Stimulated activated memory B cell treated with anti-CD40 and anti-IgM and Interleukin-4, amounts not matched to agents 10 μg/mL and 1 μg/mL and 100 μg/mL, for 72 hours (primary cell): Measurements from ENCODE around the gene ACAP3.

Experiments used
- ATAC-seq: fragments of 150-1000 bp; cut with Tn5 transposase; 2 replicates; pipeline ENCODE4 v1.10.0; 2021
- H3K27ac Mint-ChIP-seq: one replicate; pipeline ENCODE4 v1.8.0; 2022; ENCODE audit warnings: mild to moderate bottlenecking, mixed read lengths
- H3K27me3 Mint-ChIP-seq: one replicate; pipeline ENCODE4 v1.8.0; 2022; ENCODE audit warnings: mixed read lengths
- H3K36me3 Mint-ChIP-seq: one replicate; pipeline ENCODE4 v1.8.0; 2022; ENCODE audit warnings: mixed read lengths
- H3K4me1 Mint-ChIP-seq: one replicate; pipeline ENCODE4 v1.8.0; 2022; ENCODE audit warnings: mixed read lengths
- H3K4me3 Mint-ChIP-seq: one replicate; pipeline ENCODE4 v1.8.0; 2022; ENCODE audit warnings: mild to moderate bottlenecking, moderate library complexity, mixed read lengths
- H3K9me3 Mint-ChIP-seq: one replicate; pipeline ENCODE4 v1.8.0; 2022; ENCODE audit warnings: mixed read lengths

The ACAP3 gene, protein sequence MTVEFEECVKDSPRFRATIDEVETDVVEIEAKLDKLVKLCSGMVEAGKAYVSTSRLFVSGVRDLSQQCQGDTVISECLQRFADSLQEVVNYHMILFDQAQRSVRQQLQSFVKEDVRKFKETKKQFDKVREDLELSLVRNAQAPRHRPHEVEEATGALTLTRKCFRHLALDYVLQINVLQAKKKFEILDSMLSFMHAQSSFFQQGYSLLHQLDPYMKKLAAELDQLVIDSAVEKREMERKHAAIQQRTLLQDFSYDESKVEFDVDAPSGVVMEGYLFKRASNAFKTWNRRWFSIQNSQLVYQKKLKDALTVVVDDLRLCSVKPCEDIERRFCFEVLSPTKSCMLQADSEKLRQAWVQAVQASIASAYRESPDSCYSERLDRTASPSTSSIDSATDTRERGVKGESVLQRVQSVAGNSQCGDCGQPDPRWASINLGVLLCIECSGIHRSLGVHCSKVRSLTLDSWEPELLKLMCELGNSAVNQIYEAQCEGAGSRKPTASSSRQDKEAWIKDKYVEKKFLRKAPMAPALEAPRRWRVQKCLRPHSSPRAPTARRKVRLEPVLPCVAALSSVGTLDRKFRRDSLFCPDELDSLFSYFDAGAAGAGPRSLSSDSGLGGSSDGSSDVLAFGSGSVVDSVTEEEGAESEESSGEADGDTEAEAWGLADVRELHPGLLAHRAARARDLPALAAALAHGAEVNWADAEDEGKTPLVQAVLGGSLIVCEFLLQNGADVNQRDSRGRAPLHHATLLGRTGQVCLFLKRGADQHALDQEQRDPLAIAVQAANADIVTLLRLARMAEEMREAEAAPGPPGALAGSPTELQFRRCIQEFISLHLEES

GRCh38 chr1:1307923-1308755 is at the start of gene ACAP3, which contains the start of gene PUSL1:
Gene ACAP3 (minus strand): TSS chr1:1307930. CDS start chr1:1307815, 115 bp downstream.
Gene PUSL1 (plus strand): TSS chr1:1308597. CDS start chr1:1308644, 47 bp downstream.
- H3K27me3 Mint-ChIP-seq: no peaks in the 10 kb centered on the region
- peak within 1 kb of the TSS; percentile 83 for H3K4me3 Mint-ChIP-seq
- peaks cover 36% of the 10 kb centered on the region for H3K4me1 Mint-ChIP-seq
- H3K36me3 Mint-ChIP-seq: peaks cover 9% of the 10 kb centered on the region
- peak within 1 kb of the TSS; percentile 83 for H3K27ac Mint-ChIP-seq
- ATAC-seq: peak; percentile 82
- H3K9me3 Mint-ChIP-seq: no peaks in the 10 kb centered on the region

DNA sequence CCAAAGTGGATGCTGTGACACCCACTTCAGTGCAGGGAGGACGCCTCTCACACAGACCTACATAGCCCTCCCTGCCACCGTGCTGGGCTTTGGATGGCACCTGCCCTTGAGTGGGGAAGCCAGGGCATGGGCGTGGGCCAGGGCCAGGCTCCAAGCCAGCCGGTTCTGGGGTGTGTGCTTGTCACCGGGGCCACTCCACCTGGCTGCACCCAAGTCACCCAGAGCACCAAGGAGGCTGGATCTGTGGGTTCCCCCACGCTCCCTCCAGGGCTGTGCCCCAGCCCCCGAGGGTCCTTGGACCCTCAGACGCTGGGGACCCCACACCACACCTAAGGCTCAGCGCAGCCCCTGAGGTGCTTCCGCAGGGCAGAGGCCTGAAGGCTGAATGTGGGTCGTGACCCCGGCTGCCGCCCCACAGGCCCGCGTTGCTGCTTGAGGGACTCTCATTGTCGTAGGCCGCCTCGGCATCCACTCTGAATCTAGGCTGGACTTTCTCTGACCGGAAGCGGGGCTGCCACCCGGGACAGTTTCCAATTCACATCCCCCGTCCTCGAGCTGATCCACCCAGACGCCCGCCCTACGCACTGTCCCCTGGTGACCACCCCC is 49.2 kb upstream of the ACAP3 start:
- H3K4me3 Mint-ChIP-seq: no peak overlapping the region
- no peak overlapping the region for H3K27ac Mint-ChIP-seq
- peaks cover 76% of the 10 kb centered on the region for H3K27me3 Mint-ChIP-seq
- no peaks in the 10 kb centered on the region for H3K36me3 Mint-ChIP-seq
- H3K4me1 Mint-ChIP-seq: peaks cover 62% of the 10 kb centered on the region
- H3K9me3 Mint-ChIP-seq: no peaks in the 10 kb centered on the region
- ATAC-seq: no peak

DNA sequence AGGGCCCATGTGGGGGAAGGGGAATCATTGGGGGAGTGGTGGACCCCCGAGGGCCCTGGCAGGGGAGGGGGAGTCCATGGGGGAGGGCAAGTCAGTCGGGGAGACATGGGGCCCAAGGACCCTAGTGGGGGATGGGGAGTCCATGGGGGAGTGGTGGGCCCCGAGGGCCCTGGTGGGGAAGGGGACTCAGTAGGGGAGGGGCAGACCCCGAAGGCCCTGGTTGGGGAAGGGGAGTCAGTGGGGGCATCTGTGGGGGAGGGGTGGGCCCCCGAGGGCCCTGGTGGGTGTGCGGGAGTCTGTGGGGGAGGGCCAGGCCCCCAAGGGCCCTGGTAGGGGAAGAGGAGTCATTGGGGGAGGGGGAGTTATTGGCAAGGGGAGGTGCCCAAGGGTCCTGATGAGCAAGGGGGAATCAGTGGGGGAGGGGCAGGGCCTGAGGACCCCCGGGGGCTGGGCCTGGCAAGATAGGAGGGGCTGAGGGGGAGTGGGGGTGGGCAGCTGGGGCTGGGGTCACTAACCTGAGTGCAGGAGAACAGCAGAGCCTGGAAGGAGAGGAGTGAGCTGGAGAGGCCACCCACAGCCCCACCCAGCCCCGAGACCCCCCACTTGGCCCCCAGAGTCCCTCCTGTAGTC is 48.6 kb upstream of the ACAP3 start:
- Mint-ChIP-seq H3K4me3 (no peak overlapping the region), H3K27ac (no peak overlapping the region), H3K9me3 (no peaks in the 10 kb centered on the region), H3K4me1 (peaks cover 62% of the 10 kb centered on the region), H3K36me3 (no peaks in the 10 kb centered on the region), H3K27me3 (peaks cover 76% of the 10 kb centered on the region)
- peak; percentile 20 for ATAC-seq

- H3K4me3 Mint-ChIP-seq: no peak overlapping the region
- no peaks in the 10 kb centered on the region for H3K36me3 Mint-ChIP-seq
- H3K27ac Mint-ChIP-seq: no peak overlapping the region
- H3K27me3 Mint-ChIP-seq: peaks cover 67% of the 10 kb centered on the region
- H3K4me1 Mint-ChIP-seq: peaks cover 62% of the 10 kb centered on the region
- H3K9me3 Mint-ChIP-seq: no peaks in the 10 kb centered on the region
- ATAC-seq: peak; percentile 4
Measured at GRCh38 chr1:1355416-1355815, 47.7 kb upstream of the ACAP3 start.

GRCh38 chr1:1354271-1355247 is 46.8 kb upstream of the ACAP3 start:
- H3K4me3 Mint-ChIP-seq: peak overlapping the region; percentile 43
- peak overlapping the region; percentile 32 for H3K27ac Mint-ChIP-seq
- H3K4me1 Mint-ChIP-seq: peaks cover 57% of the 10 kb centered on the region
- ATAC-seq: no peak
- H3K27me3 Mint-ChIP-seq: peaks cover 63% of the 10 kb centered on the region
- H3K9me3 Mint-ChIP-seq: no peaks in the 10 kb centered on the region
- H3K36me3 Mint-ChIP-seq: no peaks in the 10 kb centered on the region

DNA sequence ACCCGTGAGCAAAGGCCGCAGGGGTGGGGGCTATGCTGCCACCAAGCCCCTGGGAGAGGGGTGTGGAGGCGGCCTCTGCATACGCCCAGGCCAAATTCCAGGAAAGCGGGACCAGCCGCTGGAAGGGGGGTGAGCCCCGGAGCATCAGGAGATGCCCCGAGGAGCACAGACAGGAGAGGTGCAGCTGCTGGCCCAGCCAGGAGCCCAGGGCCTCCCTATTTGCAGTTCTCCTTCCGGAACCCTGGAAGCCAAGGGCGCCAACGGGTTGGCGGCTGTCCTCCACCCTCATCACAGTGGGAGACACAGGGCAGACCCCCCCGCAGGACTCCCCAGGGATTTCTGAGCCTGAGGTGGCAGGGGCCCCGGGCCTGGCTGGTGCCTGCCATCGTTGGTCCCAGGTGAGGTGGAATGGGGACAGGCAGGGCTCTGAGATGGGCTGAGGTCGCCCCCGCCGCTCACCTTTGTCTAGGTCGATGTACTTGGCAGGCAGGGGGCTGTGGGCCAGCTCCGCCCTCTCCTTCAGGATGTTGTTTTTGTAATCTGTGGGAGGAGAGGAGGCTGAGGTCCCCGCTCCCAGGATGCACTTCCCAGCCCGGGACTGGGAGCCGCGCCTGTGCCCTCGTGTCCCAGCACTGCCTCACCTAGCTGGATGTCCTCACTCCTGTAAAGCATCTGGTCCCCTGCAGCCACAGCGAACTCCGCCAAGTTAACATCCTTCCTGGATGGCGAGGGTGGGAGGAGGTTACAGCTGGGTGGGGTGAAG is 45.8 kb upstream of the ACAP3 start:
- Mint-ChIP-seq H3K36me3 (no peaks in the 10 kb centered on the region), H3K27me3 (peaks cover 53% of the 10 kb centered on the region), H3K4me3 (no peak overlapping the region), H3K4me1 (peaks cover 47% of the 10 kb centered on the region), H3K27ac (peak overlapping the region; percentile 32), H3K9me3 (no peaks in the 10 kb centered on the region)
- no peak for ATAC-seq

DNA sequence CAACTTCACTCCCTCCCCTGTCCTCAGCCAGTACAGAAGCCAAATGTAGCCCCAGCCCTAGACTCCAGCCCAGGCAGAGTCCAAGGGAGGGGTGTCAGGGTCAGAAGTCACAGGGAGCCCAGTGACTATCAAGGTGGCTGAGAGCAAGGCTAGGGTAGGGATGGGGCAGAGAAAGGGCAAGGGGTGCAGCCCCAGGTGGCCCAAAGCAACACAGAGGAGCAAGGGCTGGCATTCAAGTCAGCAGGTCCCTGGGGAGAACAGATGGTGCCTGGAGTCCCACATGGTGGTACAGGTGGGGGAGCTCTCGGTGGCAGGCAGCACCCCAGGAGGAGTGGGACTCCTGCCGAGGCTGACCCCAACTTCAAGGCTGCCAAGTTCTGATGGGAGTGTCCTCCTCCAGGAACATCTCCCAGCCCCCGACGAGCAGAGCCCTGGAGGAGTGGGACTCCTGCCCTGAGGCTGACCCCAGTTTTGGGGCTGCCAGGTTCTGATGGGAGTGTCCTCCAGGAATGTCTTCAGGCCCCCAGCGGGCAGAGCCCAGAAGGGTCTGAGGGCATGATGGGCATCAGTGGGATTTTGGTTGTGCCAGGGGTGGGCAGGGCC is 45.2 kb upstream of the ACAP3 start:
- Mint-ChIP-seq H3K36me3 (no peaks in the 10 kb centered on the region), H3K4me3 (no peak overlapping the region), H3K9me3 (no peaks in the 10 kb centered on the region), H3K27me3 (peaks cover 46% of the 10 kb centered on the region), H3K27ac (no peak overlapping the region), H3K4me1 (peaks cover 45% of the 10 kb centered on the region)
- ATAC-seq: no peak

DNA sequence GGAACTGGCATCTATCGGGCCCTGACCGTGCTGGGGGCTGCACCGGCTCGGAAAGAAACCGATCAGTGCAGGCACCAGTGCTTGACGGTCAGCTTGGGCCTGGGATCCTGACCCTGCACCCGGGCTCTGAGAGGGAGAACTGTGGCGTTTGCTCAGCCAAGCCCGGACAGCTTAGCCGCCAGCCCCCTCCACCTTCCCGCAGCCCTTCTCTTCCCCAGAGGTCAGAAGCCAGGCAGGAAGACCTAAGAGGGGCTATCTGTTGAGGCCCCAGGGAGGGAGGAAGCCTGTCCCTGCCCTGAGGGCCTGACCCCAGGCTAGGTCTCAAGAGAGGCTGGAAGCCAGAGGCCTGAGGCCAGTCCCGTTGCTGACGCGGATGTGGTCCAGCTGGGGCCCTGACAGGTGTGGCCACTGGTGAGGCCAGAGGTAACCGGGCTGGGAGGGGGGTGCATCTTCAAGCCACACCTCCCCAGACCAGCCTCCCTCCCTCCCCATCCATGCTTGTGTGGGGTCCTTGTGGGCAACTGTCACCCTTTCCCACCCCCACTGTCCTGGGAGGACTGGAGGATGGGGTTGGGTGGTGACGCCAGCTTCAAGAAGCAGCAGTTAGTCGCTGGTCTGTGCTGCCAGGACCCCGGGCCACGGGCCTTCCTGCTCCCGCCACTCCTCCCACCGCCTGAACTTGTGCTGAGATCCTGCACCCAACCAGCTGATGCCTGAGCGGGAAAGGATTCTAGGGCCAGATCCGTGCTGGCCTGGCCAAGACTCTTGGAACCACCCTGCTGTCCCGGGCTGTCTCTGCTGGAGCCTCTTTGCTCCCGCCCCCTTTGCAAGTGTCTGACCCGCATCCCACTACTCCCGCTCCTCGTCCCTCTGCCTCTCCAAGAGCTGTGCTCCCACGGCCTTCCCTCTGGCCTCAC is 44.0 kb upstream of the ACAP3 start:
- ATAC-seq: no peak
- Mint-ChIP-seq H3K36me3 (no peaks in the 10 kb centered on the region), H3K27me3 (peaks cover 35% of the 10 kb centered on the region), H3K4me3 (peak overlapping the region; percentile 38), H3K9me3 (no peaks in the 10 kb centered on the region), H3K4me1 (peaks cover 46% of the 10 kb centered on the region), H3K27ac (no peak overlapping the region)

GRCh38 chr1:1349256-1350012 is 41.7 kb upstream of the ACAP3 start, which contains the start of gene DVL1:
Gene DVL1 (minus strand): TSS chr1:1349418. CDS start chr1:1349065, 353 bp downstream.
- no peaks in the 10 kb centered on the region for H3K36me3 Mint-ChIP-seq
- H3K27me3 Mint-ChIP-seq: peaks cover 26% of the 10 kb centered on the region
- no peaks in the 10 kb centered on the region for H3K9me3 Mint-ChIP-seq
- peak; percentile 89 for ATAC-seq
- peaks cover 53% of the 10 kb centered on the region for H3K4me1 Mint-ChIP-seq
- H3K4me3 Mint-ChIP-seq: peak within 1 kb of the TSS; percentile 81
- peak within 1 kb of the TSS; percentile 64 for H3K27ac Mint-ChIP-seq

- peaks cover 46% of the 10 kb centered on the region for H3K4me1 Mint-ChIP-seq
- H3K27ac Mint-ChIP-seq: peak overlapping the region; percentile 64
- H3K9me3 Mint-ChIP-seq: no peaks in the 10 kb centered on the region
- peak; percentile 61 for ATAC-seq
- H3K4me3 Mint-ChIP-seq: peak overlapping the region; percentile 81
- H3K27me3 Mint-ChIP-seq: peaks cover 19% of the 10 kb centered on the region
- no peaks in the 10 kb centered on the region for H3K36me3 Mint-ChIP-seq
Measured at GRCh38 chr1:1348420-1349255, 40.9 kb upstream of the ACAP3 start.
